ENCODE data around the gene TMEM42.

Gene TMEM42

DNA sequence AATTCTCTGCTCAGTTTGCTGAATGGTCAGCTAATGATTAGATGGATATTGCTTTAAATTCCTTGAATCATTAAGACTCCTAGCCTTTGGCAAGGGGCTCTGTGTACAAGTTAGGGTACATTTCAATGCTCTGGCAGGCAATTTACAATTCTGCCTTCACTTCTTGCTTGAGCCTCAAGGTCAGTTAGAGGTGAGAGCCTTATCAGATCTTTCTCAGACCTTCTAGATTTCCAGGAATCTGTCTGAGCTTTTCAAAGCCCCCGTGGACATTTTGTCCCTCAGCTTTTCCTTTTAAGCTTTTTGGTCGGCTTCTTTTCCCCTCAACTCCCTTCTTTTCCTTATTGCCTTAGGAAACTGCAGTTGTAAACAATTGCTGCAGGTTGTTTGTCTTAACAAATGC, 47.4 kb downstream of the TMEM42 start:
- no peak for DNase-seq (ENCODE audit: low read depth, low spot score)

- no peak for DNase-seq (ENCODE audit: low read depth, low spot score)
These were observed 49.0 kb downstream of the TMEM42 start for GRCh38 chr3:44910693-44911092.

DNA sequence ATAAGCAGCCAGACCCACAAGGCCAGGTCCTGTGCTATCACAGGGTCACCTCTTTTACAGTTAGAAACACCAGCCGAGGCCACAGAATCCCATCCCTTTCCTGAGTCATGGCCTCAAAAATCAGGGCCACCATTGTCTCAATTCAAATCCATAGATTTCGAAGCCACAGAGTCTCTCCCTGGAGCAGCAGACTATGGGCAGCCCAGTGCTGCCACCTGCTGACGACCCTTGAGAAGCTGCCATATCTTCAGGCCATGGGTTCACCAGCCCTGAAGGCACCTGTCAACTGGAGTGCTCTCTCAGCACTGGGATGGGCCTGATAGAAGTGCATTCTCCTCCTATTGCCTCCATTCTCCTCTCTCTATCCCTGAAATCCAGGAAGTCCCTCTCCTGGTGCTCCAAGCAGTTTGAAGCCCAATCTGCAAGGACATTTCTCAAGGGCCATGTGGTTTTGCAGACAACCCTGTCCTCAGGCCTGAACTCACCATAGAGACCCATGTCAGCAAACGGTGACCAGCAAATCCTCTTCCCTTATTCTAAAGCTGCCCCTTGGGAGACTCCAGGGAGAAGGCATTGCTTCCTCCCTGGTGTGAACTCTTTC, 52.3 kb downstream of the TMEM42 start:
- DNase-seq (ENCODE audit: low read depth, low spot score) = peak; percentile 50

GRCh38 chr3:44914936-44915335, 53.2 kb downstream of the TMEM42 start:
- DNase-seq (ENCODE audit: low read depth, low spot score) = no peak

Measured in iPS DF 19.7 (cell line).